Measurements from ENCODE around the gene ALOX12. TPM values are rescaled to one million over a fixed set of nuclear protein-coding genes. Genes with fewer than 3 reads are reported as not detected.
A peak's percentile ranks its signal among the peaks of the same experiment; 100 is the strongest.

The ALOX12 gene
- total RNA-seq, 1 donor from 2014 or later: not detected

DNA sequence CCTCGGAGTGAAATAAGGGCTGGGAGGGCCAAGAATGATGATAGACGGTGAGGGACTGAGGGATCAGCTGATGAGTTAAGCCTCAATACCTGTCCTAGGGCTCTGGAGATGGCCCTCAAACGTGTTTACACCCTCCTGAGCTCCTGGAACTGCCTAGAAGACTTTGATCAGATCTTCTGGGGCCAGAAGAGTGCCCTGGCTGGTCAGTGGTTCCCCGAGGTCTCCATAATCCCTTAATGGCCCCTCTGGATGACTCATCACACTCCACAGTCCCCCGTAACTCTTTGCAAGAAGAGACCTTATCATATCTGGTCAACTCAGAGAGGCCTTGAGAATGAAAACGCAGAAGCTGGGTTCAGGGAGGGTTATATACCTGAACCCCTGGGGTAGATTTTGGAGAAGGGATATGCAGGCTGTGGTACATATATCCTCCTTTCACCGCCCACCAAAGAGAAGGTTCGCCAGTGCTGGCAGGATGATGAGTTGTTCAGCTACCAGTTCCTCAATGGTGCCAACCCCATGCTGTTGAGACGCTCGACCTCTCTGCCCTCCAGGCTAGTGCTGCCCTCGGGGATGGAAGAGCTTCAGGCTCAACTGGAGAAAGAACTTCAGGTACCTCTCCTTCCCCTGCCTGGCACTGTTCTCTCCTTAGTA lies 3.1 kb downstream of the ALOX12 start:
- DNase-seq (ENCODE audit: low spot score): no peak
- intact Hi-C loops (cut with DNase I): no loop called here

DNA sequence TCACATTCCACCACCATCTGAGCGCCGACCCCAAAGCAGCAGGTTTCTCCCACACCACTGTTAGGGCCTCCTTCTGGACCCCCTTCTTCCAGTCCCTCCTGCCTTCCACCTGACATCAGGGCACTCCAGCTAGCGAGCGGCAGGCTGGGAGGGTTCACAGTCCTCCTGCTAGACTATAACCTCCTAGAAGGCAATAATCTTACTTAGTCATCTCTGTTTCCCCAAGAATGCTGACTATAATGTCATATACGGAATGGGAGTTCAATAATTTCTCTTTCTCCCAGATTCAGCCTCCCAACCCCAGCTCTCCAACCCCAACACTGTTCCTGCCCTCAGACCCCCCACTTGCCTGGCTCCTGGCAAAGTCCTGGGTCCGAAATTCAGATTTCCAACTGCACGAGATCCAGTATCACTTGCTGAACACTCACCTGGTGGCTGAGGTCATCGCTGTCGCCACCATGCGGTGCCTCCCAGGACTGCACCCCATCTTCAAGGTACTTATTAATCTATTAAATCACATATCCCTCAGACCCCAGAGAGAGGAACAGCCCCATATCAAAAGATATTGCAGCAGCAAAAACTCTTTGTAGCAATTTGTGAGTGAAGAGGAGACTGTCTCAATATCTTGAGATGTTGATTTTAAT lies 5.6 kb downstream of the ALOX12 start:
- DNase-seq (ENCODE audit: low spot score): no peak
- intact Hi-C loops (cut with DNase I): loop anchor here (10.0 kb wide), 1 partner anchor 157 kb away; no protein-coding TSS in a partner anchor

DNA sequence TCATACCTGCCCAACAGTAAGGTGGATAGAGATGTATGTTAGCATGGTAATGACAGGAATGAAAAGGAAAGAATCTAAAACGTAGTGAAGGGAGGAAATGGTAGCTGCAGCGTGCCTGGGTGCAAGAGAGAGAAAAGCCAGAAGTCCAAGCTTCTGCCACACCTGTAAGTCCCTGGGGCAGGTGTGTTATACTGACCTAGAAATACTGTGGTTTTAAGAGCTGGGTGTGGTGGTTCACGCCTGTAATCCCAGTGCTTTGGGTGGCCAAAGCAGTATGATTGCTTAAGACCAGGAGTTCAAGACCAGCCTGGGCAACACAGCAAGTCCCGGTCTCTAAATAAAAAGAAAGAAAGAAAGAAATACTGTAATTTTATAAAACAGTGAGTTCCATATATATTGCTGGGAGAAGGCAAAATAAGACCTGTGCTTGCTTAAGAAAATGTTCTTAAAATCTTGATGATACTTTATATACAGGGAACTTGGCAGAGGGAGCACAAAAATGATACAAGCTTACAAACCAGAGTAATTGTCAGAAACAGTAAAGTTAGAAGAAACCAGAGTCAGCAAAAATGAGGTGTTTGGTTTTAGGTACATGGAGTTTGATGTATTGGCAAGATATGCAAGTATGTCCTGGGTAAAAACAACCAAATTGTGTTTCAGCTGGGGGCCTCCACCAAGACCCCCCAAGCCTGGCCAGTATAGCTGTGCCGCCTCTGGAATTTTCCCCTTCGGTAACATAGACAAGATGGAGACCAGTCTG lies 6.6 kb downstream of the ALOX12 start:
- intact Hi-C loops (cut with DNase I): loop anchor here (10.0 kb wide), 1 partner anchor 158 kb away; no protein-coding TSS in a partner anchor

DNA sequence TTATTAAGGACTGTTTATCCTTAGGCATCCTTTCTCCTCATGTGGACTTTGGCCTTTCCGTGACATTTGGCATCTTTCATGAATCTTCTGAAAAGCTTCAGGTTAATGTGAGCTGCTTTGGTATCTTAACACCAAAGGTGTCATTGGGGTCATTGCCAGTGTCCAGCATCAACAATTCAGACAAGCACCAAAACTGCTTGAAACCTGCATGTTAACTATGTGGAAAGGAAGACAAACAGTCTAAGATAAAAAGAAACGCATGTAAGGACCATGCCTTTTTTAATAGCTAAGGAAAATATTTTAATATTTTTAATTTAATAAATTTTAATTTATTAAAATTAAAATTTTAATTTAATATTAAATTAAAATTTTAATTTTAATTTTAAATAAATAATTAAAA lies 7.9 kb downstream of the ALOX12 start:
- intact Hi-C loops (cut with DNase I): loop anchor here (2.0 to 10.0 kb wide), 2 partner anchors 89 to 159 kb away; no protein-coding TSS in a partner anchor
- DNase-seq (ENCODE audit: low spot score): no peak

More for the DNA sequence above, 6.6 kb downstream of the ALOX12 start:
- no peak for DNase-seq (ENCODE audit: low spot score)

DNA sequence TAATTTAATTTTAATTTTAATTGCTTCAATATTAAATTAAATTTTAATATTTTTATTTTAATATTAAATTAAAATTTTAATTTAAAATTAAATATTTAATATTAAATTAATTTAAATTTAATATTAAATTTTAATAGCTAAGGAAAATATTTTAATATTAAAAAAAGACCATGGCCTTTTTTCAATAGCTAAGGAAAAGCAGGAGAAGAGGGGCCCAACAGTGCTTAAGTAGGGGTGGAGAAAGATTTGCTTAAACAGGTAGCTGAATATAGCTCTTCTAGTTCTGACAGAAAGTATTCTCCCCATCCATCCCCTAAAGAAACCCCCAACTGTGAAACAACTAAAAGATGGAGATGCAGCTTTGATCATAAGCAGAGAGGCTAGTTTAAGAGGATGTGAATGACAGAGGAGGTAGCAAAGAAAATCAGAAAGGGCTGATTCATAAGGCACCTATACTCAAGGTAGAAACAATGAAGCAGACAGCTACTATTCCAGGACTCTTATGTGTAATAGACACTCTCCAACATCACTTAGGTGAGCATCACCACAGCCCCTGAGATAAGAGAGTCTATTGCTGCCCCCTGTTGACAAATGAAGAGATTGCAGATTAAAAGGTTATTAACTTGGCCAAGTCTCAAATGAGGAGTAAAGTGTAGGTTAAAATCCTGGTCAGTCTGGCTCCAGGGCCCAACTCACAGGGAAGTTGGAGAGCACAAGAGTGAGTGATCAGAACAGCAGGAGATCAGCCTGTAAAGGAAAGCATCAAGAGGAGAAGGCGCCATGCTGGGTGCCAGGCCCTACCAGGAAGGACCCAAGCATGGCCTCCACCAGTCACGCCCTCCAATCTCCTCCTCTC lies 8.8 kb downstream of the ALOX12 start:
- no peak for DNase-seq (ENCODE audit: low spot score)
- intact Hi-C loops (cut with DNase I): loop anchor here (2.0 to 10.0 kb wide), 2 partner anchors 90 to 160 kb away; no protein-coding TSS in a partner anchor

DNA sequence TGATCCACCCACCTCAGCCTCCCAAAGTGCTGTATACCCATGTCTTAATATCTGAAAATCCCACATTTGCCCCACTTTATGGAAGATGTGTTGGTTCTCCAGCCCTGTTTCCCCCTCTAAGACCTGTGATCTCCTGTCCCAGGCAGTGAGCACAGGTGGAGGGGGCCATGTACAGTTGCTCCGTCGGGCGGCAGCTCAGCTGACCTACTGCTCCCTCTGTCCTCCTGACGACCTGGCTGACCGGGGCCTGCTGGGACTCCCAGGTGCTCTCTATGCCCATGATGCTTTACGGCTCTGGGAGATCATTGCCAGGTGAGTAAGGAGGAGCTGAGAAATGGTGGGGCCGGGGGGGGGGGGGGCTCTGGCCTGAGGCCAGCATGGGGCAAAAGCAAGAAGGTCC lies 9.9 kb downstream of the ALOX12 start:
- intact Hi-C loops (cut with DNase I): loop anchor here (2.0 to 10.0 kb wide), 2 partner anchors 91 to 161 kb away; no protein-coding TSS in a partner anchor
- no peak for DNase-seq (ENCODE audit: low spot score)

DNA sequence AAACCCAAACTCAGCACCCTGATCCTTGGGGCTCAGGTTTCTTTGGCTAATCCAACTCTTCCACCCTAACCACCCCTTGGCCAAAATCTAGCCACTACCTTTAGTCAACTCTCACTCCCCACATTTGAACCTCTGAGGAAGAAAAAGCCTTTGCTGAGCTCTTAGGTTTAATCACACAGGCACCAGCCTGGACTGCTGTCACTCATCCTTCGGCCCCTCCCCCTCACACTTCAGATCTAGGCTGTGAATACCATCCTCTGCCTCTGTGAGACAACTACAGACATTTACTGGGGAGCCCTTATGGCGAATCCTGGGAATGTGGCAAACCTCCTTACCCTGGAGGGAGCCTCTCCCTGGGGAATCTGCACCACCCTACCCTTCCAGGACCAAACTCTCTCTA lies 11.3 kb downstream of the ALOX12 start:
- DNase-seq (ENCODE audit: low spot score): no peak
- intact Hi-C loops (cut with DNase I): loop anchor here (10.0 kb wide), 1 partner anchor 162 kb away; no protein-coding TSS in a partner anchor

DNA sequence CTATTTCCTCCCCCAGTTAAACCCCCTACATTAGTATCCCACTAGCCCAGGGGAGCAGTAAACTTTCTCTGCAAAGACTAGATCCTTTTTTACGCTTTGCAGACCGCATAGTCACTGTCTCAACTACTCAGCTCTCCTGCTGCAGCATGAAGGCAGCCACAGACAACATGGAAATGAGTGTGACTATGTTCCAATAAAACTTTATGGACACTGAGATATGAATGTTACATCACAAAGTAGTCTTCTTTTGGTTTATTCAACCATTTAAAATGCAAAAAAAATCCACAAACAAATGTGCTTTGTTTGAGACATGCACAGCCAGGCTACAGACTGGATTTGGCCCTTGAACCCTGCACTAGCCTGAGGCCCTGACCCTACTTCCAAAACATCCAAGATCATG lies 14.7 kb downstream of the ALOX12 start:
- intact Hi-C loops (cut with DNase I): loop anchor here (5.0 kb wide), 2 partner anchors 343 to 358 kb away; partner anchors contain the start of genes C17orf100 and MED31

DNA sequence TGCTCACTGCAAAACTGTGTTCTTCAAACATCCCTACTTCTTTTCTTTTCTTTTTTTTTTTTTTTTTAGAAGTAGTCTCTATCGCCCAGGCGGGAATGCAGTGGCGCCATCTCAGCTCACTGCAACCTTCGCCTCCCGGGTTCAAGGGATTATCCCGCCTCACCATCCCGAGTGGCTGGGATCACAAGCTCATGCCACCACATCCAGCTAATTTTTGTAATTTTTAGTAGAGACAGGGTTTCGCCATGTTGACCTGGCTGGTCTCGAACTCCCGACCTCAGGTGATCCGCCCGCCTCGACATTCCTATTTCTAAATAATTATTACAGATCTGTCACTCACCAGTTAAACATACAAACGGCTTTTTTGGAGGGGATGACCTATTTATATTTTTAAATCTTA lies 15.6 kb downstream of the ALOX12 start:
- DNase-seq (ENCODE audit: low spot score): no peak
- intact Hi-C loops (cut with DNase I): loop anchor here (5.0 kb wide), 2 partner anchors 344 to 359 kb away; partner anchors contain the start of genes C17orf100 and MED31

More for the DNA sequence above, 14.7 kb downstream of the ALOX12 start:
- no peak for DNase-seq (ENCODE audit: low spot score)

DNA sequence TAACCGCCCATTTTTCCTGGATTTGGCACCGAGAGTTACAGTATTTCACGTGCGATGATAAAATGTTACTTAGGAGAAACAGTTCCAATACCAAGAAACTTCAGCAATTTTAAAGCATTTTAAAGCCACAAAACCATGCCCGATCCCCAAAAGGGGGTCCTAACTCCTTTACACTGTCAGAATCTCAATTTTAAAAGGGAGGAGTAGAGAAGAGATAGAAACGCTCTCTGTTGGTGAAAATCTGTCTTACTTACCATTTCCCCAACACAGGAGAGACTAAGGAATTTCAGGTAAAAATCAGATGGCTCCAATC lies 16.0 kb downstream of the ALOX12 start:
- intact Hi-C loops (cut with DNase I): loop anchor here (5.0 kb wide), 2 partner anchors 345 to 360 kb away; partner anchors contain the start of genes C17orf100 and MED31
- DNase-seq (ENCODE audit: low spot score): no peak

DNA sequence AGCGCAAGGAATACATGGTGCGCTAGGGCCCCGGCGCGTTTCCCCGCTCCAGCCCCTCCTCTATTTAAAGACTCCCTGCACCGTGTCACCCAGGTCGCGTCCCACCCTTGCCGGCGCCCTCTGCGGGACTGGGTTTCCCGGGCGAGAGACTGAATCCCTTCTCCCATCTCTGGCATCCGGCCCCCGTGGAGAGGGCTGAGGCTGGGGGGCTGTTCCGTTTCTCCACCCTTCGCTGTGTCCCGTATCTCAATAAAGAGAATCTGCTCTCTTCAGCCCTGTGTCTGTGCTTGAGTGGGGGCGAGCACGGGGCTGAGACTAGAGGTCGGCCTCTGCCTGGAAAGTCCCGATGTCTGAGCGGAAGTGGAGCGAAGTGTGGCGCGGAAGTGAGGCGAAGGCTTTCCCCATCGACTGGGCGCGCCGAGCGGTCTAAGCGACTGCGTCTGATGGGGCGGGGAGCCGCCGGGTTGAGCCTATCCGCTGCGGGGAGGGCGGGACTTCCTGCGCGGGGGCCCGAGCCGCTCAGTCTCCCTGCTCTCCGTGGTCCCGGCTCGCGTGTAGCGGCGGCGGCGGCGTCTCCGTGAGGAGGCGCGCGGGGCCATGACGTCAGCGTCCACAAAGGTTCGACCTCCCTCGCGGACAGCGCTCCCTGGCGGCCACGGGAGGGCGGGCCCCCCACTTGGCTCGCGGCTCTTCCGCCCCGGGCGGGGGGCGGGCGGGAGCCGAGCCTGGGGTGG lies 18.6 kb downstream of the ALOX12 start:
- DNase-seq (ENCODE audit: low spot score): peak; percentile 99
- intact Hi-C loops (cut with DNase I): loop anchor here (5.0 kb wide), 2 partner anchors 347 to 362 kb away; partner anchors contain the start of genes C17orf100 and MED31

DNA sequence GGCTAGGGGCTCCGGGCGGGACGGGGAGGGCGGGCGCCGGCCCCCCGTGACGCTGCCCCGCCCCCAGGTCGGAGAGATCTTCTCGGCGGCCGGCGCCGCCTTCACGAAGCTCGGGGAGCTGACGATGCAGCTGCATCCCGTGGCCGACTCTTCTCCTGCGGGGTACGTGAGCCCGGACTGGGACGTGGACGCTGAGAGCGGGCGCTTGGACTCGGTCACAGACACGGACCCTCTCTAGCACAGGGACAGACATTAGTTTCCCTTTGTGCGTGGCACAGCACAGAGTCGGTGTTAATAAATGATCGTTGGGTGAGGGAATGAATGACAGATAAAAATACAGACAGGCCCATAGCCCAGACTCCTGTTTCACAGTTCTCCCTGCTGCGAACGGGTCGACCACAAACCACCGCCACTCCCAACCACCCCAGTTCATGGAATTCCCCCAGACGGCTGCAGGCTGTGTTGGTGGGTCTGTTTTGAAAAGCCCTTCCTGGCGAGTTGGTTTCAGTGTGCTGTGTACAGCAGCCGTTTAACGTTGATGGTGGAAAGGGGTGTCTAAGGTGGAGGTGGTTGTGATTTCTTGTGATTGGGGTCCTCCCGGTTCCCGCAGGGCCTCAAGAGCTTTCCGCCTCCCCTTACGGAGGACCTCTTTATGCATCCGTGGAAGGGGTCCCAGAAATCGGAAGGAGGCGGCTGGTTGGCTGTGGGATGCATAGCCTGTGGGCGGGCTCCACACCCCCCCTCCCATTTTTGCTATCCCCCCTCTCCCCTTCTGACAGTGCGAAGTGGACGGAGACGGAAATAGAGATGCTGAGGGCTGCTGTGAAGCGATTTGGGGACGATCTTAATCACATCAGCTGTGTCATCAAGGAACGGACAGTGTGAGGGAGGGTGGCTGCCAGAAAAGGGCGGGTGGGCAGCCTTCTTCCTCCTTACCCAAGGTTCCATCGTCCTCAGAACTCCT lies 19.4 kb downstream of the ALOX12 start:
- DNase-seq (ENCODE audit: low spot score): no peak
- intact Hi-C loops (cut with DNase I): loop anchor here (5.0 kb wide), 2 partner anchors 348 to 363 kb away; partner anchors contain the start of genes C17orf100 and MED31

DNA sequence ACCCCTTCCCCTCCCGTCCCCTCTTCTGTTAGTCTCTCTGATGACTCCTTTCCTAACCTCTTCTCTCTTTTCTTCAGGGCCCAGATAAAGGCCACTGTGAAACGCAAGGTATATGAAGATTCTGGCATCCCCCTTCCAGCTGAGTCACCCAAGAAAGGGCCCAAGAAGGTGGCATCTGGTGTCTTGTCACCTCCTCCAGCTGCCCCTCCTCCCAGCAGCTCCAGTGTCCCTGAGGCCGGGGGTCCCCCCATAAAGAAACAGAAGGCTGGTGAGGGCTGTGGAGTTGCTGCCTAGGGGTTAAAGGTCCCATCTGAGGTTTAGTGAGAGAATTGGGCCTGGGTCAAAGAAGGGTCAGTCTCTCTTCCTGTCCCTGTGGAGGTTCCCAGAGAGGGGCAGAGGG lies 20.6 kb downstream of the ALOX12 start:
- DNase-seq (ENCODE audit: low spot score): no peak
- intact Hi-C loops (cut with DNase I): no loop called here

DNA sequence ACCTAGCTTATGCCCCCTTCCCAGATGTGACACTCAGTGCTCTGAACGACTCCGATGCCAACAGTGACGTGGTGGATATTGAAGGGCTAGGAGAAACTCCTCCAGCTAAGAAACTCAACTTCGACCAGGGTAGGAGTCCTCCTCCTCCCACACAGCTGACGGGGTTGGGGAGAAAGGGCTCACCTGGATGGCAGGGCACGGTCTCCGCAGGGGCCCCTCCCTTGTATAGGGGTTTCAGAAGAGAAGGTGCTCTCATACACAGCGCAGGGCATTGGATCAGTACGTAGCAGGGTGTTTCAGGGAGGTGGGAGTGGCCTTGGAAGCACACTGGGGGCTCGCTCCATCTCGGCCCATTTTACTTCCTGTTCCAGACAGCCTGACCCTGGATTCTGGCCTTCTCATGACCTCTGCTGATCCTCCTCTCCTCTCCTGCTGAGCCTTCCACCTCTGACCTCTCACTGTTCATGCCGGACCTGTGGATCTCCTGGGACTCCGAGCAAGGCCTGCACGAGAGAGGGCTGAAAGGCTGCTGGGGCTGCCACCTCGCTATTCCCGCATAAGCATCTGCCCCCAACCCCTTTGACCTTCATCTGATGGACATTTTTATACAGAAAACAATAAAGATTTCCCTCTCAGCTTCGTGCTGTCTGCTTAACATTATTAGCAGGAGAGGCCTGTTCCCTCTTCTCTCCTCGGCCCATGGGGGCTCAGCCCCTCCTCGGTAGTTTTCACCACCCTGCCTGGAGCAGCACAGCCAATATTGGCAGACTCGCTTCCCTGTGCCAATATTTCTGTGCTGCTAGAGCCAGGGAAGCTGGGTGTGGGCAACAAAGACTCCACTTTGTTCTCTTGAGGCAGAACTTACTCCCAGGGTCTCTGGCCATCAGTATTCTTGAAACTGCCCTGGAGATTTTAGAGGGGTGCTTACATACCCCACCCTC lies 21.3 kb downstream of the ALOX12 start:
- no peak for DNase-seq (ENCODE audit: low spot score)
- intact Hi-C loops (cut with DNase I): no loop called here

DNA sequence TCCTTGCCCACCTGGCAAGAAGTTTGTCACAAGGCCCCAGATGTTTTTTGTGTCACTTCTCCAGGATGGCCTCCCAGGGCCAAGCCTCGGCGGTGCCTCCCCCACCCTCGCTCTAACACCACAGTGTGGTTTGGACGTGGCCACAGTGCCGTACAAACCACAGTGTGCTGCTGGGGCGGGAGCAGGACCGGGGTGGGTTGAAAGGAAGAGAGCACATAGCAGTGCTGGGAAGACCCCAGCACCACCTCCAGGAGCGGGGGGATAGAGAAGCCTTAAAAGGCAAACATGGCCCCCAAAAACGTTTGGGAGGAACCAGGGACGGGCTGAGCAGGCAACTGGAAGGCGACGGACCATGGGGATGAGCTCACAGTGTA lies 22.0 kb downstream of the ALOX12 start:
- intact Hi-C loops (cut with DNase I): no loop called here
- DNase-seq (ENCODE audit: low spot score): no peak

DNA sequence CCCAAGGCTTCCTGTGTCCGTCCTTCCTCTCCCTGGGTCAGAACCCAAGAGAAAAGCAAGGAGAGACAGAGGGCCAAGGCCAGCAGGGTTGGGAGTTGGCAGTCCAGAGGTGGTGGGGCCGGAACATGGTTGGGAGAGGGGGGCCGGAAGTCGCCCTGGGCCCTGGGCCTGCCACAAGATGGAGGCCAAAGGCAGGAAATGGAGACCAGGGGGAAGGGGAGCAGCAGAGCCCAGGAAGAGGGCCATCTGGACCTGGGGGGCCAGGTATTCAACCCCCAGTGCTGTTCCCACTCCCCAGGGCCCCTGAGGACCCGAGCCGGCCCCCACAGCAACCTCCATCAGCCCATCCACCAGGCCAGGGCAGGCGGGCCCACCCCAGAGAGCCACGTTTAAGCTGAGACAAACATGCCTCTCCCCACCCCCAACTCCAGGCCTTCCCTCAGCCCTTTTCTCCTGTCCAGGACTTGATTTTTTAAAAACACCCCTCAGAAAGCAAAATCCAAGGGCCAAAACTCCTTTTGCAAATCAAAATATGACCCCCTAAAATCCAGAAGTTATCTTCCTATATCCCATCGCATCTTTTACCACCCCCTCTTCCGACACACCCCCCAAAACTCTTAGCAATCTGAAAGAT lies 22.6 kb downstream of the ALOX12 start:
- DNase-seq (ENCODE audit: low spot score): no peak
- intact Hi-C loops (cut with DNase I): no loop called here
